ENCODE results near the gene ACTR1B.

ACTR1B gene

GRCh38 chr2:97707362-97708047 lies 43.7 kb upstream of the ACTR1B start:
- Histone ChIP-seq H3K36me3 (ENCODE audit: control insufficient read depth, insufficient read depth, low read length) (no peaks in the 10 kb centered on the region), H3K4me3 (replicated peaks; ENCODE audit: low read depth, low read length) (no peak overlapping the region), H3K27me3 (replicated peaks; ENCODE audit: control insufficient read depth, insufficient read depth, low read length) (no peaks in the 10 kb centered on the region)
- DNase-seq (ENCODE audit: extremely low read depth, insufficient read length), result no peak
- TF ChIP-seq CTCF (IDR thresholded peaks at IDR 0.05; ENCODE audit: insufficient read depth, low read length, poor library complexity, severe bottlenecking), result no peak

- DNase-seq (ENCODE audit: extremely low read depth, insufficient read length), result no peak
- no peak for TF ChIP-seq CTCF (IDR thresholded peaks at IDR 0.05; ENCODE audit: insufficient read depth, low read length, poor library complexity, severe bottlenecking)
Observed at GRCh38 chr2:97706708-97707345, 43.0 kb upstream of the ACTR1B start.

GRCh38 chr2:97706112-97706511 lies 42.3 kb upstream of the ACTR1B start:
- TF ChIP-seq CTCF (IDR thresholded peaks at IDR 0.05; ENCODE audit: insufficient read depth, low read length, poor library complexity, severe bottlenecking), result no peak
- no peak for DNase-seq (ENCODE audit: extremely low read depth, insufficient read length)
- Histone ChIP-seq H3K4me3 (replicated peaks; ENCODE audit: low read depth, low read length) (no peak overlapping the region), H3K27me3 (replicated peaks; ENCODE audit: control insufficient read depth, insufficient read depth, low read length) (no peaks in the 10 kb centered on the region), H3K36me3 (ENCODE audit: control insufficient read depth, insufficient read depth, low read length) (no peaks in the 10 kb centered on the region)

More at GRCh38 chr2:97706708-97707345, 43.0 kb upstream of the ACTR1B start:
- H3K27me3 ChIP-seq (replicated peaks; ENCODE audit: control insufficient read depth, insufficient read depth, low read length), result no peaks in the 10 kb centered on the region
- no peak overlapping the region for H3K4me3 ChIP-seq (replicated peaks; ENCODE audit: low read depth, low read length)
- H3K36me3 ChIP-seq (ENCODE audit: control insufficient read depth, insufficient read depth, low read length), result no peaks in the 10 kb centered on the region

- Histone ChIP-seq H3K4me3 (replicated peaks; ENCODE audit: low read depth, low read length) (no peak overlapping the region), H3K27me3 (replicated peaks; ENCODE audit: control insufficient read depth, insufficient read depth, low read length) (no peaks in the 10 kb centered on the region), H3K36me3 (ENCODE audit: control insufficient read depth, insufficient read depth, low read length) (no peaks in the 10 kb centered on the region)
- TF ChIP-seq CTCF (IDR thresholded peaks at IDR 0.05; ENCODE audit: insufficient read depth, low read length, poor library complexity, severe bottlenecking), result no peak
- DNase-seq (ENCODE audit: extremely low read depth, insufficient read length), result no peak
Observed at GRCh38 chr2:97704989-97705388, 41.1 kb upstream of the ACTR1B start.

GRCh38 chr2:97703741-97704140 lies 39.9 kb upstream of the ACTR1B start:
- TF ChIP-seq CTCF (IDR thresholded peaks at IDR 0.05; ENCODE audit: insufficient read depth, low read length, poor library complexity, severe bottlenecking), result no peak
- Histone ChIP-seq H3K36me3 (ENCODE audit: control insufficient read depth, insufficient read depth, low read length) (no peaks in the 10 kb centered on the region), H3K27me3 (replicated peaks; ENCODE audit: control insufficient read depth, insufficient read depth, low read length) (no peaks in the 10 kb centered on the region), H3K4me3 (replicated peaks; ENCODE audit: low read depth, low read length) (no peak overlapping the region)
- DNase-seq (ENCODE audit: extremely low read depth, insufficient read length), result no peak

Data from GM06990 (cell line).